ENCODE measurements around the gene TMA7B.
"Not testable (repeated sequence)": the region's sequence is repeated elsewhere in the genome, so short reads cannot be mapped to it uniquely, and the experiment has no call there.

Gene TMA7B

DNA sequence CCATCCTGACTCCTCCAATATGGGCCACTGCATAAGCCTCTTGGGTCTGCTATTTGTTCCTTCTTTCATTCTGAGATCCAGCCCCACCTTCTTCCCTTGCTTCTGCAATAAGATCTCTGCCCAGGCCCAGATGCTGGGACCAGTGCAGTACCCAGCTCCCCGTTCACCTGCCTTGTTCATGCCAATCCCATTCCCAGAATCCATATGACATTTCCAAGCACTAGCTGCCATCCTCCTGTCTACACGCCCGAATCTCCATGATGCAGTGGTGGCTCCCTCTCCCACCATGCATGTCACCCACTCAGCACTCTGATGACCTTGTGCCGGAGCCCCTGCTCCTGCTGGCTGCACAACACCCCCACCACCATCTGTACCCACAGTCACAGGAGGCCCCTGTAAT, 23.1 kb downstream of the TMA7B start:
- DNase-seq (ENCODE audit: low spot score): no peak

DNA sequence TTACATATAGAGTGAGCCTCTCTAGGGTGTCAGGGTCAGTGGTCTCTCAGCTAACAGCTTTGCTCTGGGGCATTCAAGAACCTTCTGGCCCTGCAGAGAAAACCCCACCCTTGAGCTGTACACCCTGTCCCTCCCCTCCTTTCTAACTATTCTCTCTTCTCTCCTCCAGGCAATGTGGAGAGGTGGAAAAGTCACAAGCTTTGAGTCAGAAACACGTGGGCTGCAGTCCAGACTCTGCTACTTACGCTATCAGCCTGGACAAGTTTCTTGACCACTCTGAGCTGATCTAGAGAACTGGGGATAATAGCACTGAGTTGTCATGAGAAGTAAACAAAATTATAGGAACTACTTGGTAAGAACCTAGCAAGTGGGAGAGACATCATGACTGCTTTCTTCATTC, 23.8 kb downstream of the TMA7B start:
- DNase-seq (ENCODE audit: low spot score): no peak

DNA sequence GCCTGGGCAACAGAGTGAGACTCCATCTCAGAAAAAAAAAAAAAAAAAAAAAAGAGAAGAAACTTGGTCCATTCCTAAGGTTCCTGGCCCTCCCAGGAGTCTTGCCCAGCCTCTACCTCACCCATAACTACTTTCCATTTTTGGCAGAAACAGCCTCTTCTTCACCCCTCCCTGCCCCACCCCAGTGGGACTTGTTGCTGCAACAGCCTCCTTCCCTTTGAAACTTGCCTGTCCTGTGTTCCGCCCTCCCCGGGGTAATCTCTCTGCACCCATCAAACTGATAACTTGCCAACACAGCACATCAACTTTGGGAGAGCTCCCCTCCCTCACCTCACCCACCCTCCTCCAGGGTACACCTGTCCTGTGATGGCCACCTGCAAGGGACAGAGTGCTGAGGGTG, 24.5 kb downstream of the TMA7B start:
- no peak for DNase-seq (ENCODE audit: low spot score)

DNA sequence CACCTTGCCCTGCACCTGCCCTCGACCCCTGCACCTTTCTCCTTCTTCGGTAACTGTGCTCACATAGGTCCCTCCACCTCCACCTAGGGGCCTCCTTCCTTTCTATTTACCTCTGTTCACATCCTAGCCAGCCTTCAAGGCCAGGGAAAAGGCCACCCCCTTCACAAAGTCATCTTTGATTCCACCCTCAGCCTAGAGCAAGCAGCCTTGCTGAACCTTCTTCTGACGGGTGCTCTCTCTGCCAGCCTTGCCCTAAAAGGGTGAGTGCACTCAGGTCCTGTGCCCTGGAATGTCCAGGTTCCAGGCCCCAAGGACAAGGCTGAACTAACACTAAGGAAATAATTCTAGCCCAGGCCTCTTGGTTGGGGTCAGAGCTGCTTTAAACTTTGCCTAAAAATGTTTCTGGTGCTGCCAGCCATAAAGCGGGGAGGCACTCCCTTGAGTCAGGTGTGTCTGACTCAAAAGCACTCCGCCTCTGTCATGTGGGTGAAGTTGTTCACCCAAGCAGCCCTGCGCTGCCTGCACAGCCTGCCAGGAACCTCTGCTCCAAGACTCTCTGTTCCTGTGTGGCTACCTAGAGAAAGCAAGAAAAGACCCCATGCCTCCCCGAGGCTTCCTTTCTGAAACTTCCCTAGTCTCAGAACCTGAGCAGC, 25.3 kb downstream of the TMA7B start:
- DNase-seq (ENCODE audit: low spot score): no peak

DNA sequence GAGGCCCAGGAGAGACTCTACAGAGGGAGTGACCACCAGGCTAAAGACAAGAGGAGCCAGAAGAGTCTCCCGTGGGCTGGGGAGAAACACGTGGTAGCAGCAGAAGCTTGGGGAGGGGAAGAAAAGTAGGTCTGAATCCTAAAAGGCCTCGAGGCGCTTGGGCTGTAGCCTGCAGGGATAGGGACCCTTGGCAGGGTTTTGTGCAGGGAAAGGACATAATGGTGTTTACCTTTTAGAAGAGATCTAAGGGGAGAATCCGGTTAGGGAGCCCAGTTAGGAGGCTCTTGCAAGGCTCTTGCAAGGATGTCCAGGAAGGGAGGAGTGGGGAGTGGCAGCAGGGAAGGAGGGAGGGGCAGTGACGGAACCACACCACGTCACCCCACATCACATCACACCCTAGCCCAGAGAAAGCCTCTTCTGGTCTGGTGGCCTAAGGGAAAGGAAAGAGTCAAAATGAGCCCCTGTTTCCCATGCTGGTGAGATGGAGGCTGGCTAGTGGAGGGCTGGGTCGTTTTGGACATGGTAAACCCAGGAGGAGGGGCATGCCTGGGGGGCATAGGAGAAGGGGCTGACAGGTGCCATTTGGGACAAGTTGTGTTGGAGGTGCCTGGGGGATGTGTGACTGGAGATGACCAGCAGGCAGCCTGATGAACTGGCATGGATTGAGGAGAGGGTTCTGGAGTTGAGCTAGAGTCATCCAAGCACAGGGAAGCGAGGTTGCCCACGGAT, 28.4 kb downstream of the TMA7B start:
- no peak for DNase-seq (ENCODE audit: low spot score)

DNA sequence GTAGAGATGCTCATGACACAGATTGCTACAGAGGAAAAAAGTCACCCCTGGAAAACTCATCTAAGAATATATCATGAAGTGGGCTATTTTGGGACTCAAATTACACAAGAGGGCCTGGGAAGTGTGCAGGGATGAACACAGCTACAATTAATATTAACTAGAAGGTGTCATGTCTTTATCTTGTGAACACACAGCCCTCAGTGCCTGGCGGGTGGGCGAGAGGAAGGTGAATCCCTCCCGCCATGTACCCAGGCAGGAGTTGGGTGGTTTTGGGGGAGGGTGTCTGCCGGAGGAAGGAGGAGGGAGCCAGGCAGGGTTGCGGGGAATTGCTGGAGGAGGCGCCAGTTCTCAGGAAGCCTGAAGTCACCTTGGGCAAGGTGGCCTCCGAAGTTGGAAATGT, 29.4 kb downstream of the TMA7B start:
- no peak for DNase-seq (ENCODE audit: low spot score)

DNA sequence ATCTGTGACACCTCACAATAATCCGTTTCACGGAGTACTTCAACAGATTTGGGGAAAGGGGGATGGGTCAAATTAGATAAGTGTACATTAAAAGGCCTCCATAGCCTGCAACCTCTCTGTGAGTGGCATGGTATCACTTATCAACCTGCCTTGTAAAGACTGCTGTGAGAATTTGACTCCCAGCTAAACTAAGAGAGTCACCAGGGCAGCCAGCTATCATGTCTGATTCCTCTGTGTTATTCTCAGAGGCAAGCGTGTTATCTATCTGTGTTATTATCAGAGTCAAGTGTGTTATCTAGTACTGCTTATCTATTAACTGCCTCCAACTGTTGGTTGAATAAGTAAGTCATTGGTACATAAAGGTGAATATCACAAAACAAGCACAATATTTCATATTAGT, 30.5 kb downstream of the TMA7B start:
- DNase-seq (ENCODE audit: low spot score): no peak

DNA sequence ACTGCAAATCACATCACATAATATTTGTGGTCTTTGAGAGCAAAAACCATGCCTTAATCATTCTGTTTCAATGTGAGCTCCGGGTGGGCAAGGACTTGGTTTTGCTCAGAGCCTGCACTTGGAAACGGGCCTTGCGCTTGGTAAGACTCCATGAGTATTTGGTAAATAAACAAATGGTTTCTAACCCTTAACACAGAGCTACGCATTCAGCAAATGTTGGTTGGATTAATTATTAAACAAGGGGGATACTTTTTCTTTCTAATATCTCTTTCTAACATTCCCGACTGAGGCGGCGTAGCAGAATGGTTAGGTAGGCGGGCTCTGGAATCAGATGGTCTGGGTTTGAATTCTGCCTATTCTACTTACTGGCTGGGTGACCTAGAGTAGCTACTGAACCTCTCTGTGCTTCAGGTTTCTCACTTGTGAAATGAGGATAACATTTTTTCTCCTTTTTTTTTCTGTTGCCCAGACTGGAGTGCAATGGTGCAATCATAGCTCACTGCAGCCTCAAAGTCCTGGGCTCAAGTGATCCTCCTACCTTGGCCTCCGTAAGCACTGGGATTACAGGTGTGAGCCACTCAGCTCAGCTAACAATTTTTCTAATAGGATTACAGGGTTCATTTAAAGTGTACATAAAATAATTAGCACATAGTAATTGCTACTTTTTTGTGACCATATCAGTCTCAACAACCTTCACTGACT, 31.1 kb downstream of the TMA7B start:
- DNase-seq (ENCODE audit: low spot score): peak; percentile 68

DNA sequence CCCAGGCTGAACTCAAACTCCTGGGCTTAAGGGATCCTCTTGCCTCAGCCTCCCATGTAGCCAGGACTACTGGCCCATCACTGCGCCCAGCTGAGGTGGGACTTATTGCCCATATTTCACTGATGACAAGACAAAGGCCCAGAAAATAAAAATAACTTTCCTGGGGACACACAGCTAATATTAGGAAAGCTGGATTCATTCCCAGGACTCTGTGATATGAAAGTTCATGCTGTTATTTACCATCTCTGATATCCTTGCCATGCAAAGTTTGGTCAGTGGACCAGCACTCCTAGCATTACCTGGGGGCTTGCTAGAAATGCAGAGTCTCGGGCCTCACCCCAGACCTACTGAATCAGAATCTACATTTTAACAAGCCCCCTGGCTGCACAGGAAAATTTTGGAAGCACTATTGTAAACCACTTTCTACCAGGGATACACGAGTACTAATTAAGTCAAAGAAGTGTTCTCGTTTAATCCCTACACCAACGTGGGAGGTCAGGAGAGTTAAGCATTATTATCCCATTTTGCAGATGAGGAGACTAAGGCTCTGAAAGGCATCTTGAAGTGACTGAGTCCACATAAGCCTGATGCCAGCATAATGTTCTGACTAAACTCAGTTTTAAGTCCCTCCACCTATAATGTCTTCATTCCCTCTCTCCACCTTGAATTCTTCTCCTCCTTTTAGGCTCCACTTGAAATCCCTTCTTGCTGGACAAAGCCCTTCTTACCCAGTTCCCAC, 32.1 kb downstream of the TMA7B start:
- DNase-seq (ENCODE audit: low spot score): no peak

DNA sequence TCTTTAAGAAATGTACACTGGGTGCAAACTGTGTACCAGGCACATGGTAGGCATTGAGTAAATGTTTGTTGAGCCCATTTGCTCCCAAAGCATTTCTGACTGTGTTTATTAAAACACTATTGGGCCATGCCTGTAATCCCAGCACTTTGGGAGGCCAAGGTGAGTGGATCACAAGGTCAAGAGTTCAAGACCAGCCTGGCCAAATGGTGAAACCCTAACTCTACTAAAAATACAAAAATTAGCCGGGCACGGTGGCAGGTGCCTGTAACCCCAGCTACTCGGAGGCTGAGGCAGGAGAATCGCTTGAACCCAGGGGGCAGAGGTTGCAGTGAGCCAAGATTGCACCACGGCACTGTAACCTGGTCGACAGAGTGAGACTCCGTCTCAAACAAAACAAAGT, 32.7 kb downstream of the TMA7B start:
- DNase-seq (ENCODE audit: low spot score): not testable (repeated sequence)

DNA sequence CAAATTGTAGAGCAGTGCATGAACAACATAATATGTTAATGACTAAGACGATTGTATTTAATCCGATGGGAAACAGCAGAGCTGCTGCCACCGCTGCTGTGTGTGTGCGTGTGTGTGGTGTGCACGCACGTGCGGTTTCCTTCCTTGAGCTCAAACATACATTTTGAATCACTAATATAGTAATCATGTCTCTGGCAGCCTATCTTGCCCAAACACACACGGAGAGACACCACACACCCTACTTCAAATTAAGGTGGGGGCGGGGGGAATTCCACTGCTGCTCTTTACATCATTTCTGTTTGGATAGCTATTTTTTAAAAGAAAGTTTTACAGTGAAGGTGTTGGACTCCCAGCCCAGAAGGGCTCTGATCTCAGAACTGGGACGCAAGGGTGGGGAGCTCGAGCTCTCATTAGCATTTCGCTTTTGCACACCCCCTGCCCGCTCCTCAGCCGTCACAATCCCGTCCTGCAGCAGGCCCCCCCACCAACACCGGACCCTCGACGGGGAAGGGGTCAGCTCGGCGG, 33.9 kb downstream of the TMA7B start:
- DNase-seq (ENCODE audit: low spot score): no peak

DNA sequence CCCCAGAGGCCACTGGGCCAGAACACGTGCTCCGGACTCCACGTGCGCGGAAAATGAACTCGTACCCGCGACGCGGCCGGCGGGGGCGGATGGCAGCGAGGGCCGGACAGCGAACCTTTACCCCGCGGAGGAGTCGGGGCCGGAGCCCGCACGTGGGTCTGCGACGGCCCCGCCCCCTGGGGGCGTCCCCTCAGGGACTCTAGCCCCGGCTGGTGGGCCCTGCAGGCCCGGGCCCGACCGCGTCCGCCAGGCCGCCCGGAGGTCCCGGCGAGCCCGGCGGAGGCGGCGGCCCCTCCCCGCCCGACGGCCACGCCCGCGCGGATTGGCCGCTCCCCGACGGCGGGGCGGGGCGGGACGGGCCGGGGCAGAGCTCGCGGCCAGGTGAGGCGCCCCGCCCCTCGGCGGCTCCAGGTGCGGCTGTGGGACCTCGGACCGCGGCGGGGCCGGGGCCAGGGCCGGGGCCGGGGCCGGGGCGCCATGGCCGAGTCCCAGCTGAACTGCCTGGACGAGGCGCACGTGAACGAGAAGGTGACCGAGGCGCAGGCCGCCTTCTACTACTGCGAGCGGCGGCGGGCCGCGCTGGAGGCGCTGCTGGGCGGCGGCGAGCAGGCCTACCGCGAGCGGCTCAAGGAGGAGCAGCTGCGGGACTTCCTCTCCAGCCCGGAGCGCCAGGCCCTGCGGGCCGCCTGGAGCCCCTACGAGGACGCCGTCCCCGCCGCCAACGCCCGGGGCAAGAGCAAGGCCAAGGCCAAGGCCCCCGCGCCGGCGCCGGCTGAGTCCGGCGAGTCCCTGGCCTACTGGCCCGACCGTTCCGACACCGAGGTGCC, 34.6 kb downstream of the TMA7B start, which contains the start of gene FAM83F:
TSS of gene FAM83F (plus strand) at position 389 of the 827 bp plus-strand sequence. CDS start at position 478, 89 bp downstream.
- no peak for DNase-seq (ENCODE audit: low spot score)

DNA sequence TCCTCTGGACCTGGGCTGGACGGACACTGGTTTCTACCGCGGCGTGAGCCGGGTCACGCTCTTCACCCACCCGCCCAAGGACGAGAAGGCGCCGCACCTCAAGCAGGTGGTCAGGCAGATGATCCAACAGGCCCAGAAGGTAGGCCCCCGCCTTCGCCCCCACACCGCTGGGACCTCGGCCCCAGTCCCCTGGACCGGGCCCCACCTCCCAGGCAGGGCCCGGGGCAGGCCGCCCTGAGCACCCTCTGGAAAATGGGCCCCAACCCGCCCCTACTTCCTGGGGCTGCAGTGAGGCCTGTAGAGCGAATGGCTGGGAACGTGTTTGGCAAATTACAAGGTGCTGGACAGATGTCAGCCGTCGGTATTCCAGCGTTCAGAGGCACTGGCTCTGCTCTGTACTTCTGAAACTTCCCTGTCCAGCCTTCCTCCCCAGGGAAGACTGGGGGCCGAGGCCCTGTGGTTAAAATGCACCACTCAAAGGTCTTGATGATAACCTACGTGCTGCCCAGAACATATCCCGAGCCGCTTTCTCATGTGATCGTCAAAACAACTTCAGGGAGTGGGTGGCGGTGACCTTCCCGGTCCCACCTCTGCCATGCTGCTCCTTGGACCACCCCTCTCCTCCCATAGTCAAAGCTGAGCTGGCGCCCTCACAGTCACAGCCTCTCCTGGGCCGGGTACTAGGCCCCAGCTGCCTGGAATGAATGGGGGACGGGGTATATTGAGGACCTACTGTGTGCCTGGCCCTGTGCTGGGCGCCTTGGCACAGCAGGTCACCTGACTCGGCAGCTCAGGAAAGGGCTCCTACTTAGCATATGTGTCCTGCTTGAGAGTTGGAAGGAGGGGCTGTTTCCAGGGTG, 35.4 kb downstream of the TMA7B start:
- no peak for DNase-seq (ENCODE audit: low spot score)

DNA sequence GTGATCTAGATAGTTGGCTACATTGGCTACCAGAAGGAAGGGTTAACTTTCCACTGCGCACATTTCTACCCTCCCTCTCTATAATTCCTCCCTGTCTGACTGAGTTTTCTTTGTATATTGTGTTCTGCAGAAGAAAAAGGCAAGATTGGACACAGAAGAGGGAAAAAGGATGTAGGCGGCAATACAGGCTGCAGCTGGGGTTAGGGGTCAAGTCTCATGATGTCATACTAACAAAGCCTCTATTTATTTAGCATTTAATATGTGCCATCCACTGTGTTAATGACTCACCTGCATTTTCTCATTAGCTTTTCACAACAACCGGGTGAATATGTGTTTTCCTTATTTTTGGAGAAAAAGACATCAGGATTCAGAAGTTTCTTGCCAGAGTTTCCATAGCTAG, 36.5 kb downstream of the TMA7B start:
- no peak for DNase-seq (ENCODE audit: low spot score)

DNA sequence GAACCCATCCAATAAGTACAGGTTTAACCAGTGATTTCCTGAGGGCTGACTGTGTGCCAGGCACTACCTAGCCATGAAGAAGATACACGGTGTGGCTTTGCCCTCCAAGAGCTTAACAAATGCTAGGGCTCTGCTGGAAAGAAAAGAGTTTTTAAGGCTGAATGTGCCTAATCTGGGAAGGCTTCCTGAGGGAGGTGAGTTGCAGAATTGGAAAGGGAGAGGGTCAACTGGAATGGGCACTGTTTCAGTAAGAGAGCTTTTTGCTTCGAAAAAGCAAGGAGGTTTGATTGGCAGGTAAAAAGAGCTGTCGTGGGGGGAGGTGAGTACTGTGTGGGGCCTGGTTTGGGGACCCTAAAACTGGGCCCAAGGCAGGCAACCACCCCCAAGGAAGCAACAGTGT, 37.2 kb downstream of the TMA7B start:
- DNase-seq (ENCODE audit: low spot score): no peak

DNA sequence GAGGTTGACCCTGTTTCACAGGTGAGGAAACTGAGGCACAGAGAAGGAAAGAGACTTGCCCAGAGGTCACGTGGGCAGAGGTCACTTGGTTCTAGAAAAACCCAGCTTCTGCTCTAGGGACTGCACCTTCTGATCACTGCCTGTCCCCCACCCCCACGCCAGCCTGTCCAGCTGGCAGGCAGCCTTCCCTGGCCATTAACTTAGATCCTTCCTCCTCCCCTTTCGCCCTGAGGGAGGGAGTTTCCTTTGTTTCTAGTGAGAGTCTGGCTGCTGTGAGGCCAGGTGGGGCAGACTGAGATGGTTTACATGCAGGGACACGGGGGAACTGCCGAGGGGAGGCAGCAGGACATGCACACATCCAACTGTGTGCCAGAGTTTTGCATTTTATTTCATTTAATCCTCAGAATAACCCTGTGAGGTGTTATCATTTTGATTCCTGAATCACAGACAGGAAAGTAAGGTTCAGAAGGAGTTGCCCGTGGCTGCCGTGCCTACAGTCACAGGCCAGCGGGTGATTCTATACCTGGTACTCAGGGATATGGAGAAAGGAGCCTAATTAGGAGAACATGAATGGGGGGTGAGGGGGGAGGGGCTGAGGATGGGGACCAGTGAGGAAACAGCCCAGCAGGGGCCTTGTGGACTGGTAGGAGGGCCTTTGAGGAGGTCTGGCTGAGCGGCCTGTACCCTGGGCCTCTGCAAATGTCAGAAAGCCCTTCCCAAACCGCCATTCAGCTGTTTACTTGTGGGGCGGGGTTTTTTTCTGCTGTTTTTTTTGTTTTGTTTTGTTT, 37.9 kb downstream of the TMA7B start:
- peak; percentile 59 for DNase-seq (ENCODE audit: low spot score)

DNA sequence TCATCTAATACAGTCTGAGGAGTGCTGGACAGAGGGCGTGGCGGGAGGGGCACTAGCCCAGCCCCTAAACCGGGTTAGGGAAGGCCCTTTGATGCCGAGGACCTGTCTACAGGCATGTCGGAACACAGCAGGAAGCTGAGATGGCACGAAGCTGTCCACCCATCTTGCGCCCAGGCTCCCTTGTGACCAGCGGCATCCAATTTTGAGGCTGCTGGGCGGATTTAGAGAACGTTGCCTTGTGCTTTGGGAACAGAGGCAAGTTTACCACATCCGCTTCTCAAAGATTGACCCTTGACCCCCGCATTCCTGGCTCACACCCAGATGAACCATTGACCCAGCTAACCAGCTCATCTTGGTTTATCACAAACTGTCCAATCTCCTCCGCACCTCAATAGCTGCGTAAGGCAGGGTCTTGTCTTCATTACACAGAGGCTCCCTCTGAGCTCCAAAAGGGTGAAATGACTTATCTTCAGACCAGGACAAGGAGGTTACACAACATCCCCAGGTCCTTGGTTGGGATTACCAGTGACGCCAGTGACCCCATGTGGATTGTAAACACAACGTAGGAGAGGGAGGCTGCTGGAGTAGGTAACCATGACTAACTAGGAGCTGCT, 39.1 kb downstream of the TMA7B start:
- peak; percentile 91 for DNase-seq (ENCODE audit: low spot score)

DNA sequence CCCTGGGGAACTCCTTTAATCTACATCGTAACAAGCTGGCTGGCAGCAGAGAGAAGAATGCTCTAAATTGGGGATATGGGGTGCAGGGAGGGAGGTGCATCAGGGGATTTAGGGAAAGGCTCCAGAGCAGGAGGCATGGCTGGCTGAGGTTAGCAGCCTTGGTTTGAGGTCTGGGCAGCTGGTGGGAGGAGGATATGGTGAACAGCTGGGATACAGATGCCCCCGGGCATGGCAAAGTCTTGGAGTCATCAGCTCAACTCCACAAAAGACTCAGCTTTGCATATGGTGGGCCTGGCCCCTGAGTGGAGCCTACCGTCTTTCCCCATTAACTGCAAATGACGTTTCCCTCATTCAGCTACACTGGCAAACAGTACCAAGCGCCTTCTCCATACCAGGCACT, 40.0 kb downstream of the TMA7B start:
- no peak for DNase-seq (ENCODE audit: low spot score)

DNA sequence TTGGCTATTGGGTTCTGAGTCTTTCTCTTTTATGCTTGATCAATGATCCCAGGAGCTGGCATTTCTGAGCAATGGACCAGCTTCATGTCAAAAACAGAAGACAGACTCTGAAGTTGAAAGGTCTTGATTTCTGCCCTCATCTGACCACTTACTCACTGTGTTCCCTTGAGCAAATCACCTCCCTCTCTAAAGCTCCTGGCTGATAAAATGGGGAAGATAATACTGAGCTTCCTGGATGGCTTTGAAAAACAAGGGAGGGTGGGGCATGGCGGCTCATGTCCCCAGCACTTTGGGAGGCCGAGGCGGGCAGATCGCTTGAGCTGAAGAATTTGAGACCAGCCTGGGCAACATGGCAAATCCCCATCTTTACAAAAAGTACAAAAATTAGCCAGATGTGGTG, 40.9 kb downstream of the TMA7B start:
- no peak for DNase-seq (ENCODE audit: low spot score)

Data from HuH-7 (cell line).